SIG-M5 (cell line): ENCODE results near the gene SERPINE1.
"Not testable (repeated sequence)": the region's sequence is repeated elsewhere in the genome, so short reads cannot be mapped to it uniquely, and the experiment has no call there.

Experiments used
- DNase-seq: peaks from one replicate; lab custom pipeline; 2025; lab: John Stamatoyannopoulos, UW

The SERPINE1 gene

DNA sequence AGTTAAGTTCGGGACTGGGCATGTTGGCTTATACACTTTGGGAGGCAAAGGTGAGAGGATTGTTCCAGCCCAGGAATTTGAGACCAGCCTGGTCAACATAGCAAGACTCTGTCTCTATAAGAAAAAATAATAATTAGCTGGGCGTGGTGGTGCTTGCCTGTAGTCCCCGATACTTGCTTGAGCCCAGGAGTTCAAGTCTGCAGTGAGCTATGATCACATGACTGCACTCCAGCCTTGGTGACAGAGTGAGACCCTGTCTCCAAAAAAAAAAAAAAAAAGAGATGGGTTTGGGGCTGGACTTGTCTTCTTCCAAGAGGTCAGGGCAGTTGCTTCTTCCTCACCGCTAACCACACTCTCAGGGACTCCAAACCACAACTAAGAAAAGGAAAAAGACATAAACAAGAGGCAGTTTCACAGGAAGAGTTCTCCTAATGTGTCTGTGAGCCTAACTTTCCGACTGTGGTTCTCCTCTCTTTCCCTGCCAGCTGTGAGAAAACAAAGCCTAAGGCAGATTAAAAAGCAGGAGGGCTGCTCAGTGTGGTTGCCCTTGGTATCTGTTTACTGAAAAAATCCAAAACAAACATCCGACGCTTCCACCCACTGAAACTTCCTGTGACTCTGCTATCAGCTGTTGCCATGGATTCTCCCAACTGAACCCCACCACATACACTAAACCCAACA lies 2.4 kb upstream of the SERPINE1 start:
- DNase-seq, result no peak

DNA sequence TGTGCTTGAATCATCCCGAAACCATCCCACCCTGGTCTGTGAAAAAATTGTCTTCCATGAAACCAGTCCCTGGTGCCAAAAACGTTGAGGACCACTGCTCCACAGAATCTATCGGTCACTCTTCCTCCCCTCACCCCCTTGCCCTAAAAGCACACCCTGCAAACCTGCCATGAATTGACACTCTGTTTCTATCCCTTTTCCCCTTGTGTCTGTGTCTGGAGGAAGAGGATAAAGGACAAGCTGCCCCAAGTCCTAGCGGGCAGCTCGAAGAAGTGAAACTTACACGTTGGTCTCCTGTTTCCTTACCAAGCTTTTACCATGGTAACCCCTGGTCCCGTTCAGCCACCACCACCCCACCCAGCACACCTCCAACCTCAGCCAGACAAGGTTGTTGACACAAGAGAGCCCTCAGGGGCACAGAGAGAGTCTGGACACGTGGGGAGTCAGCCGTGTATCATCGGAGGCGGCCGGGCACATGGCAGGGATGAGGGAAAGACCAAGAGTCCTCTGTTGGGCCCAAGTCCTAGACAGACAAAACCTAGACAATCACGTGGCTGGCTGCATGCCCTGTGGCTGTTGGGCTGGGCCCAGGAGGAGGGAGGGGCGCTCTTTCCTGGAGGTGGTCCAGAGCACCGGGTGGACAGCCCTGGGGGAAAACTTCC lies 784 bp upstream of the SERPINE1 start:
- no peak for DNase-seq

- no peak for DNase-seq
These were observed 646 bp downstream of the SERPINE1 start for GRCh38 chr7:101127460-101128039.

DNA sequence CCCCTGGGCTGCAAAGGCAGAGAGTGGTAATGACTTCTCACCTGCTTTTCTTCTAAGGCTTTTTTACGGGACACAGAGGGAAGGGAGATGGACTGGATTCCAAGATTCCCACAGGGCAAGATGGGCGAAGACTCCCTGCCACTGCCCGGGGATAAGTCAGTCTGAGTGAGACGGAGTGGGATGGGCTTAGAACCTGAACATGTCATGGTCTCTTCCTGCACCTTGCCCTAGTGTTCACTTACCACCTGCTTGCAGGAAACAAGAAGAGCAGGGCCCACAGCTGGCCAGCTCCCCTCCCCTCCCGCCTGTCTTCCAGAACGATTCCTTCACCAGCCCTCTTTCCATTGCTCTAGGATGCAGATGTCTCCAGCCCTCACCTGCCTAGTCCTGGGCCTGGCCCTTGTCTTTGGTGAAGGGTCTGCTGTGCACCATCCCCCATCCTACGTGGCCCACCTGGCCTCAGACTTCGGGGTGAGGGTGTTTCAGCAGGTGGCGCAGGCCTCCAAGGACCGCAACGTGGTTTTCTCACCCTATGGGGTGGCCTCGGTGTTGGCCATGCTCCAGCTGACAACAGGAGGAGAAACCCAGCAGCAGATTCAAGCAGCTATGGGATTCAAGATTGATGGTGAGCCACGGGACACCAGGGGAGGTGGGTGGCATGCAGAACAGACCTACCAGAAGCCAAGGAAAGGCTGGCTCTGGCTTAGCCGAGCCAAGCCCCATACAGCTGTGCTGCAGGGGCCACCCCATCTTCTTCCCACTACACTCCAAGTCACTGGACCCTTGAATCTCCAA lies 1.3 kb downstream of the SERPINE1 start:
- no peak for DNase-seq

DNA sequence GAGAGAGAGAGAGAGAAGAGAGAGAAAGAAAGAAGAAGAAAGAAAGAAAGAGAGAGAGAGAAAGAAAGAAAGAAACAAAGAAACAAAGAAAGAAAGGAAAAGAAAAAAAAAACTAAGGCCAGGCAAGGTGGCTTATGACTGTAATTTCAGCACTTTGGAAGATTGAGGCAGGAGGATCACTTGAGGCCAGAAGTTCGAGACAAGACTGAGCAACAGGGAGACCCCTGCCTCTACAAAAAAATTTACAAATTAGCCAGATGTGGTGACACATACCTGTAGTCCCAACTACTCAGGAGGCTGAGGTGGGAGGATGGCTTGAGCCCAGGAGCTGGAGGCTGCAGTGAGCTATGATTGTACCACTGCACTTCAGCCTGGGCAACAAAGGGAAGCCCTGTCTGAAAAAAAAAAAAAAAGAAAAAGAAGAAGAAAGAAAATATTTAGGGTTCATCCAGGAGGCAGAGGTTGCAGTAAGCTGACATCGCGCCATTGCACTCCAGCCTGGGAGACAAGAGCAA lies 2.8 kb downstream of the SERPINE1 start:
- no peak for DNase-seq

DNA sequence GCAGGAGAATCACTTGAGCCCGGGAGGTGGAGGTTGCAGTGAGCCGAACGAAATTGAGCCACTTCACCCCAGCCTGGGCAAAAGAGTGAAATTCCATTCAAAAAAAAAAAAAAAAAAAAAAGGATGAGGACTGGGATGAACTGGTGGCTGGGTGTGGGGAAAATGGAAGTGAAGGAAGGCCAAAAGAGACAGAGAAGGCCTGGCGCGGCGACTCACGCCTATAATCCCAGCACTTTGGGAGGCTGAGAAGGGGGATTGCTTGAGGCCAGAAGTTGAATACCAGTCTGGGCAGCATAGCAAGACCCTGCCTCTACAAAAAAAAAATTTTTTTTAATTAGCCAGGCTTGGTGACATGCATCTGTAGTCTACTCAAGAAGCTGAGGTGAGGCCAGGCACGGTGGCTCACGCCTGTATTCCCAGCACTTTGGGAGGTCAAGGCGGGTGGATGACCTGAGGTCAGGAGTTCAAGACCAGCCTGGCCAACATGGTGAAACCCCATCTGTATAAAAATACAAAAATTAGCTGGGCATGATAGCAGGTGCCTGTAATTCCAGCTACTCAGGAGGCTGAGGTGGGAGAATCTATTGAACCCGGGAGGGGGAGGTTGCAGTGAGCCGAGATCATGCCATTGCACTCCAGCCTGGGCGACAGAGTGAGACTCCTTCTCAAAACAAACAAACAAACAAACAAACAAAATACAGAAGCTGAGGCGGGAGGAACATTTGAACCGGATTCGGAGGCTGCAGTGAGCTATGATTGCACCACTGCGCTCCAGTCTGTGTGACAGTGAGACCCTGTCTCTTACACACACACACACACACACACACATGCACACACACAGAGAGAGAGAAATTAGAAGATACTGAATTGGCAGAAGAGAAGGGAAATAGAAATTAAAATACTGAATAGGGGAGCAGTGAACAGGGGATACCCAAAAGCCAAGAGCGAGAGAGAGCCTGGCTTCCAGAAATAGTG lies 6.0 kb downstream of the SERPINE1 start:
- DNase-seq, result not testable (repeated sequence)

DNA sequence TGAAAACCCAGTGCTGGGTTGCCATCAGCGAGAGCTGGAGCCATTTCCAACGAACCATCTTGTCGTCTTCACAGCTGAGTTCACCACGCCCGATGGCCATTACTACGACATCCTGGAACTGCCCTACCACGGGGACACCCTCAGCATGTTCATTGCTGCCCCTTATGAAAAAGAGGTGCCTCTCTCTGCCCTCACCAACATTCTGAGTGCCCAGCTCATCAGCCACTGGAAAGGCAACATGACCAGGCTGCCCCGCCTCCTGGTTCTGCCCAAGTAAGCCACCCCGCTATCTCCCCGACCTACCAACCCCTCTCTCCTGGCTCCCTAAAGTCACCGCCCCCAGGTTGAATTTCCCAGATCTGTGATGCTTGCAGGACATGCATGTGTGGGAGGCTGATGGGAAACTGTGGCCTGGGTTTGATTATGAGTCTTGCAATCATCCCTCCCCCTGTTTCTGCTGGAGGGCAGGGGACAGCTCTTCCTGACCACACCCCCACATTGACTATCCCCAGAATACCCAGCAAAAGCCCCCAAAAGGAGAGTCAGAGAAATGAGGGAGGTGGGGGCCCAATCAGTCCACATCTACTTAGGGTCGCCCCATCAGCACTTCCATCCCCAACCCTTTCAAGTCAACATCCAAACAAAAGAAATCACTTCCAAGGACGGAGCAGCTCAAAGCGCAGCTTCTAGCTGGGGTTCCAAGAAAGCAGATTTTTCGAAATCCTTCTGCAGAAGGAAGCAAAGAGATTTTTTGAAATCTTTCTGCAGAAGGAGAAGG lies 6.9 kb downstream of the SERPINE1 start:
- DNase-seq, result no peak

DNA sequence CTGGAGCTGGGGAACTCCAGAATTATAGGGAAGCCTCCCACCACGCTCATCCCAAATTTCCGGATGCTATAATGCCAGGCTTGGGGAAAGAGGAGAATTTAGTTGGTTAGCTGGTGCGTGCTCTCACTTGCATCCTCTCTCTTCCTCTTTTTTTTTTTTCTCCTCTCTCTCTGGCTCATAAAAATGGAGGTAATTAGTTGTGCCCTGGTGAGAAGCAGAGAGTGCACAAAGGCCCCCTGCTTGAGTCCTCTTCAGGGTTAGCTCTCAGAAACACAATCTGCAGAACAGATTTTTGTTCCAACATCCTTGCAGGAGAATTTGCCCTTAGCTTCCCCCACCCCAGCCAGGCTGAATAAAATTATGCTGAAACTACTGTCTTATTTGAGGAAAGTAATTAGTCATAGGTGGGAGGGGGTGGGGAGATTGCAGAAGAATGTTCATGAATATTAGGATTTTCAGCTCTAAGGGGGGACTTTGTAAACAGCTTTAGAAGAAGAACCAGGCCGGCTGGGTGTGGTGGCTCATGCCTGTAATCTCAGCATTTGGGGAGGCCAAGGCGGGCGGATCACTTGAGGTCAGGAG lies 7.6 kb downstream of the SERPINE1 start:
- no peak for DNase-seq

DNA sequence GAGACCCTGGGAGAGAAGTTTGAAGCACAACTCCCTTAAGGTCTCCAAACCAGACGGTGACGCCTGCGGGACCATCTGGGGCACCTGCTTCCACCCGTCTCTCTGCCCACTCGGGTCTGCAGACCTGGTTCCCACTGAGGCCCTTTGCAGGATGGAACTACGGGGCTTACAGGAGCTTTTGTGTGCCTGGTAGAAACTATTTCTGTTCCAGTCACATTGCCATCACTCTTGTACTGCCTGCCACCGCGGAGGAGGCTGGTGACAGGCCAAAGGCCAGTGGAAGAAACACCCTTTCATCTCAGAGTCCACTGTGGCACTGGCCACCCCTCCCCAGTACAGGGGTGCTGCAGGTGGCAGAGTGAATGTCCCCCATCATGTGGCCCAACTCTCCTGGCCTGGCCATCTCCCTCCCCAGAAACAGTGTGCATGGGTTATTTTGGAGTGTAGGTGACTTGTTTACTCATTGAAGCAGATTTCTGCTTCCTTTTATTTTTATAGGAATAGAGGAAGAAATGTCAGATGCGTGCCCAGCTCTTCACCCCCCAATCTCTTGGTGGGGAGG lies 10.8 kb downstream of the SERPINE1 start:
- DNase-seq, result no peak

GRCh38 chr7:101138213-101138870 lies 11.4 kb downstream of the SERPINE1 start:
- peak; percentile 76 for DNase-seq

DNA sequence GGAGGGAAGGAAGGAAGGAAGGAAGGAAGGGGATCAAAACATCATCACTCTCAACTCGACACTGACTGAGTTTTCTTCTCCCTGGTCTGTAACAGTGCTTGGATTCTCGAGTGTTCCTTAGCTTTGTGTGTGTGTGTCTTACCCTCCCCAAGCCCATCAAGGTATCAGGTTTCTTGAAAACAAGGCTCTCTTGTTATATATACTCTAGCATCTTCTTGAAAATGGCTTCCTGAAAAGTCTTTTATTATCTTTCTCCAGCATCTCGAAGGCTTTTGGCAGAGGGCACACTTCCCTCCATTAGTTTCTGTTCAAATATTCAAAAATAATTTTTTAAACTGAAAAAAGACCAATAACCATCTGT lies 13.4 kb downstream of the SERPINE1 start:
- no peak for DNase-seq

DNA sequence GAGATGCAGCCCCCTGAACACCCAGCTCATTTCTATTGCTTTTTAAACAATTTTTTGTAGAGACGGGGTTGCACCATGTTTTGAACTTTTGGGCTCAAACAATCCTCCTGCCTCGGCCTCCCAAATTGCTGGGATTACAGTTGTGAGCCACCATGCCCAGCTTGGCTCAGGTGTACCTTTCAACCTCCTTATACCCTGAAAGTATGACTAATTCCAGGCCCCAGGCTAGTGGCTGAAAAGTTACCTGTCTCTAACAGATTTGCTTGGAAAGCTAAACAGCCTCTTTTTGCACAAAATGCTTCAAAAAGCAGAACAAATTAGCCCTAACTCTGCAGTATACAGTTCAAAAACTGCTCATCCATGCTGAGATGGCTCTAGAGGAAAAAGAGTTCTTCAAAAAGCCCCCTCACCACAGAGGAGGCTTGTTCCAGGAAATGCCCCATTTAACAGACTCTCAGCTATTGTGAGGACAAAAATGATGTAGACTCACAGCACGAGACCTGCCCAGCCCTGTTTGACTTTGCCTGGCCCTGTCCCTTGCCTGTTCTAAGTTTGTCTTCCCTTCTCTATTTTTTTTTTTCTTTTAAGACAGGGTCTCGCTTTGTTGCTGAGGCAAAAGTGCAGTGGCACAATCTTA lies 14.0 kb downstream of the SERPINE1 start:
- DNase-seq, result no peak

DNA sequence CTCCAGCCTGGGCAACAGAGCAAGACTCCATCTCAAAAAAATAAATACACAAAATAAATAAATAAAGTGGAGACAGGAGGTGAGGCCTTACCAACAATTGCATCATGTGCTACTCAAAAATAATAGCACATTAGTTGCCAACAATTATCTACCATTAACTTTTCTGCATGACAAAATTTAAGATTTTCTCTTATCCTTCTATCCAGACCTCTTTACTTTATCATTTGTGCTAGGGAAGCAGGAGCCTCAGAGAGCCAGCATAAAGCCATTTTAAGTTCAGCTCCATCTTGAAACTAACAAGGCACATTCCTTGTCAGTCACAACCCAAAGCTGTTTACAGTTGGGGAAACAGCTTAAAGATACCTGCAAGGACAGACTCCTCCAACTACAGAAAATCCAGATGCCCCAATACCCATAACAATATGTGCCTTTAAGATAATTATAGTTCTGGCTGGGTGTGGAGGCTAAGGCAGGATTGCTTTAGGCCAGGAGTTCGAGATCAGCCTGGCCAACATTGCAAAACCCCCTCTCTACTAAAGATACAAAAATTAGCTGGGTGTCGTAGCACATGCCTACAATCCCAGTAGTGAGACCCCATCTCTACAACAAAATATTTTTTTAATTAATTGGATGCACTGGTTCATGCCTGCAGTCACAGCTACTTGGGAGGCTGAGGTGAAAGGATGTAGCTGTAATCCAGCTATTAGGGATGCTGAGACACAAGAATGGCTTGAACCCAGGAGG lies 25.2 kb downstream of the SERPINE1 start:
- no peak for DNase-seq

GRCh38 chr7:101153969-101154692 lies 27.2 kb downstream of the SERPINE1 start, which contains the start of gene AP1S1:
AP1S1 (plus strand) TSS chr7:101154476; CDS start chr7:101154515, 39 bp downstream.
- DNase-seq, result peak; percentile 25

DNA sequence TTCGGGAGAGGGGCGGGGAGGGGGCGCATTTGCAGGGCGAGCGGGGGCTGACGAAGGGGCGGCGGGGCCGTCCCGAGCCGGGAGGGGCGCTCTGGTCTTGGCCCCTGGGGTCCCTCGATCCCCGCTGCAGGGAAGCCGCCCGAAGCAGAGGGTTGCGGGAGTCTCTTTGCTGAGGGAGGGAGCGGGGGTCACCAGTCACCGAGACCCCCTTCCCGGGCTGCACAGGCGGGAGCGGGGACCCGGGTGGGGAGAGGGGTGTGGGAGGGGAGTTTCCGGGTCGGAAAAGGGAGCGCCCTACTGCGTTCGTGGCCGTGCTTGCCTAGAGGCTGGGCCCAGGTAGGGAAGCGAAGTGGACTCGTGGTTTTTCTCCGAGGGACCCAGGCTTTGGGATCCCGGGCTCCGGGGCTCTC lies 27.8 kb downstream of the SERPINE1 start:
- no peak for DNase-seq

DNA sequence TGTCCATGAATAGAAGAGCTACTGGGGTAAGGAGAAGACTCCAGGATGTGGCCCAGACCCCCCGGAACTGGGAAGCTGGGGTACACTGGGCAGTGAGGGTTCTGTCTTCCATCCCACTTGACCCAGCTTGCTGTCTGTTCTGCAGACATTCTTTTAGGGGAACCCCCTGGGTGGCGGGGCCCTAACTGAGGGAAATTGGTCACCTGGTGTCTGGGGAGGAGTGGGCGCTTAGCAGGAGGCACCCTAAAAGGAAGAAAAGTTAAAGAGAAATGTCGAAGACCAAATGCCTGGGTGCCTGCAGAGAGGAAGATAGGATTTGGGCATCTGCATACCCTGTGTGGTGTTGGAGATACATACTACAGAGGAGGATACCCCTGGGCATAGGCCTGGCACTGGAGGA lies 28.4 kb downstream of the SERPINE1 start:
- no peak for DNase-seq

- DNase-seq, result no peak
These were observed 29.4 kb downstream of the SERPINE1 start for GRCh38 chr7:101156277-101156676.
